Gastroesophageal sphincter (tissue), 4 donors: ENCODE data around the gene CCDC97. TPM values are rescaled to one million over a fixed set of nuclear protein-coding genes. Genes with fewer than 3 reads are reported as not detected.

Experiments used
- ATAC-seq: fragments of 150-250 bp; one replicate; pipeline ENCODE4 v1.9.1; 2016; ENCODE audit warnings: mild to moderate bottlenecking, moderate library complexity
- H3K27ac ChIP-seq, 4 donors: fragments of 200-600 bp; sonication (generic) in 3 of 4; 1 replicate in 3 of 4; 2 replicates in 1 of 4; pipeline ENCODE4 v1.5.1; 2016 to 2019
- H3K27me3 ChIP-seq: fragments of 200-600 bp; sonication (generic); one replicate; pipeline ENCODE4 v1.5.1; 2019
- H3K36me3 ChIP-seq, 2 donors: fragments of 200-600 bp; sonication (generic); one replicate each; pipeline ENCODE4 v1.5.1; 2019; ENCODE audit warnings: control low read depth in 1 of 2
- H3K4me1 ChIP-seq, 3 donors: fragments of 200-600 bp; sonication (generic); 1 replicate in 2 of 3; 2 replicates in 1 of 3; pipeline ENCODE4 v1.5.1; 2016 to 2019; ENCODE audit warnings: control low read depth in 2 of 3
- H3K4me3 ChIP-seq, 2 donors: fragments of 200-600 bp; sonication (generic); one replicate each; pipeline ENCODE4 v1.5.1; 2019; ENCODE audit warnings: mild to moderate bottlenecking in 1 of 2, moderate library complexity in 1 of 2
- H3K9me3 ChIP-seq, 3 donors: fragments of 200-600 bp; sonication (generic); one replicate each; pipeline ENCODE4 v1.5.1; 2017 to 2019; ENCODE audit warnings: control low read depth in 2 of 3
- EP300 ChIP-seq: sonication (generic); formaldehyde crosslinking; IDR thresholded peaks from one replicate; pipeline ENCODE4 v1.6.1; 2017; ENCODE audit warnings: antibody characterized with exemption, mild to moderate bottlenecking
- POLR2A ChIP-seq, 2 donors: fragments of 450-650 bp; IDR thresholded peaks; one replicate each; pipeline ENCODE4 v1.6.1; 2017; ENCODE audit warnings: antibody characterized with exemption in 2 of 2, mild to moderate bottlenecking in 2 of 2, moderate library complexity in 1 of 2
- POLR2AphosphoS5 ChIP-seq: sonication (generic); formaldehyde crosslinking; IDR thresholded peaks from one replicate; pipeline ENCODE4 v1.6.1; 2017; ENCODE audit warnings: antibody characterized with exemption
- WGBS, 2 donors: methylation state at CpG; one replicate each; pipeline ENCODE4 v1.1.5; 2018; ENCODE audit warnings: low coverage in 1 of 2; 5-methylcytosine and 5-hydroxymethylcytosine counted together
- total RNA-seq, 4 donors: library from RNA; depleted of rRNA; stranded (reverse); fragments of >200 nt; gene quantifications; one replicate each; pipeline ENCODE4 v1.1.0, GENCODE V29; 2016
- TF ChIP-seq, protein P1 (sequence below), 4 experiments: fragments of 200-600 bp in 2 of 4; fragments of 450-650 bp in 2 of 4; sonication (generic) in 1 of 4; IDR thresholded peaks; one replicate each; pipeline ENCODE4 v1.5.1; 2017 to 2019; ENCODE audit warnings: antibody characterized with exemption in 4 of 4, mild to moderate bottlenecking in 2 of 4, moderate library complexity in 2 of 4

CCDC97 gene
- total RNA-seq, 4 donors from 2014 or later, result 11.6 to 18.9 (median 15.9) TPM

- ATAC-seq, result no peak
- H3K27ac ChIP-seq, result no peak overlapping the region
- 48 to 86% methylated on average over 6 to 12 of the region's 19 CpGs for WGBS, 2 donors
- no peaks in the 10 kb centered on the region for H3K27me3 ChIP-seq
- no peak overlapping the region for H3K4me3 ChIP-seq
- peaks cover 0 to 33% (median 22%) of the 10 kb centered on the region in 3 donors for H3K4me1 ChIP-seq
- no peak for TF ChIP-seq EP300
- no peak for TF ChIP-seq POLR2AphosphoS5
- TF ChIP-seq POLR2A (IDR thresholded peaks at IDR 0.05), result no peak
- TF ChIP-seq, protein P1, sequence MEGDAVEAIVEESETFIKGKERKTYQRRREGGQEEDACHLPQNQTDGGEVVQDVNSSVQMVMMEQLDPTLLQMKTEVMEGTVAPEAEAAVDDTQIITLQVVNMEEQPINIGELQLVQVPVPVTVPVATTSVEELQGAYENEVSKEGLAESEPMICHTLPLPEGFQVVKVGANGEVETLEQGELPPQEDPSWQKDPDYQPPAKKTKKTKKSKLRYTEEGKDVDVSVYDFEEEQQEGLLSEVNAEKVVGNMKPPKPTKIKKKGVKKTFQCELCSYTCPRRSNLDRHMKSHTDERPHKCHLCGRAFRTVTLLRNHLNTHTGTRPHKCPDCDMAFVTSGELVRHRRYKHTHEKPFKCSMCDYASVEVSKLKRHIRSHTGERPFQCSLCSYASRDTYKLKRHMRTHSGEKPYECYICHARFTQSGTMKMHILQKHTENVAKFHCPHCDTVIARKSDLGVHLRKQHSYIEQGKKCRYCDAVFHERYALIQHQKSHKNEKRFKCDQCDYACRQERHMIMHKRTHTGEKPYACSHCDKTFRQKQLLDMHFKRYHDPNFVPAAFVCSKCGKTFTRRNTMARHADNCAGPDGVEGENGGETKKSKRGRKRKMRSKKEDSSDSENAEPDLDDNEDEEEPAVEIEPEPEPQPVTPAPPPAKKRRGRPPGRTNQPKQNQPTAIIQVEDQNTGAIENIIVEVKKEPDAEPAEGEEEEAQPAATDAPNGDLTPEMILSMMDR (IDR thresholded peaks at IDR 0.05), result no peak
- peaks cover 0 to 84% of the 10 kb centered on the region in 2 donors for H3K36me3 ChIP-seq
- H3K9me3 ChIP-seq, result no peaks in the 10 kb centered on the region
Measured at GRCh38 chr19:41318696-41319499, 8.9 kb downstream of the CCDC97 start.

DNA sequence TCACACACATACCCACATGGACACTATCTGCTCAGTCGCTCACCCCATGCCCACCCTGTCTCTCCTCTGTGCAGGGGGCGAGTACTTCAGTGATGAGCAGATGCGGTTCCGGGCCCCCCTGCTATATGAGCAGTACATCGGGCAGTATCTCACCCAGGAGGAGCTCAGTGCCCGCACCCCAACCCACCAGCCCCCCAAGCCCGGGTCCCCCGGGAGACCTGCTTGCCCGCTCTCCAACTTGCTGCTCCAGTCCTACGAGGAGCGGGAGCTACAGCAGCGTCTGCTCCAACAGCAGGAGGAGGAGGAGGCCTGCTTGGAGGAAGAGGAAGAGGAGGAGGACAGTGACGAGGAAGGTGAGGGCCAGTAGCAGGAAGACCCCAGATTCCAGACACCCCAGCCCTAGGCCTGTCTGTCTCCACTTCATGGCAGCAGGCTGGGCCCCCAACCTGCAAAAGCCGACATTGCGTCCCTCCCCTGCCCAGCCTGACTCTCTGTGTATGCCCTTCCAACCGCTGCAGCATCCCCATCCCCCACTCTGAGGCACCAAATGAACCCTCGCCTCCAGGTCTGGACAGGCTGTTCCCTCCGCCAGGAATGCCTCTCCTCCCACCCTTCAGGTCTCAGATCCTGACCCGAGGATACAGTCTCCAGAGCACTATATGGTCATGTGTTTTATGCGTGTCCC, 9.7 kb downstream of the CCDC97 start:
- Histone ChIP-seq H3K4me3 (no peak overlapping the region), H3K36me3 (peaks cover 0 to 77% of the 10 kb centered on the region in 2 donors), H3K9me3 (no peaks in the 10 kb centered on the region), H3K27me3 (no peaks in the 10 kb centered on the region), H3K4me1 (peaks cover 0 to 36% (median 29%) of the 10 kb centered on the region in 3 donors), H3K27ac (no peak overlapping the region)
- WGBS, 2 donors, result 76 to 82% methylated on average over 2 to 5 of the region's 20 CpGs
- TF ChIP-seq, protein P1 (IDR thresholded peaks at IDR 0.05), result no peak
- no peak for ATAC-seq

GRCh38 chr19:41320185-41320518, 10.2 kb downstream of the CCDC97 start:
- Histone ChIP-seq H3K4me3 (no peak overlapping the region), H3K27me3 (no peaks in the 10 kb centered on the region), H3K4me1 (peaks cover 2 to 41% (median 35%) of the 10 kb centered on the region in 3 donors), H3K9me3 (no peaks in the 10 kb centered on the region), H3K36me3 (peaks cover 0 to 72% of the 10 kb centered on the region in 2 donors), H3K27ac (no peak overlapping the region)
- WGBS, 2 donors, result no CpG with 5 or more reads among the region's 11 CpGs
- TF ChIP-seq, protein P1 (IDR thresholded peaks at IDR 0.05), result no peak
- TF ChIP-seq POLR2AphosphoS5, result no peak
- TF ChIP-seq EP300, result no peak
- TF ChIP-seq POLR2A (IDR thresholded peaks at IDR 0.05), result no peak
- no peak for ATAC-seq

- Histone ChIP-seq H3K27ac (no peak overlapping the region), H3K4me1 (peaks cover 2 to 46% (median 39%) of the 10 kb centered on the region in 3 donors), H3K9me3 (no peaks in the 10 kb centered on the region), H3K27me3 (no peaks in the 10 kb centered on the region), H3K36me3 (peaks cover 0 to 68% of the 10 kb centered on the region in 2 donors), H3K4me3 (no peak overlapping the region)
- TF ChIP-seq POLR2AphosphoS5 (no peak), POLR2A (IDR thresholded peaks at IDR 0.05) (no peak), EP300 (no peak)
- TF ChIP-seq, protein P1 (IDR thresholded peaks at IDR 0.05), result no peak
- 63% methylated on average over 3 of the region's 4 CpGs; no CpG with 5 or more reads in 1 of the 2 donors for WGBS, 2 donors
- no peak for ATAC-seq
Measured at GRCh38 chr19:41320568-41320967, 10.6 kb downstream of the CCDC97 start.
